NCI-H2029 (cell line): ENCODE results near the gene HRAS.

Experiments used
- DNase-seq: peaks from one replicate; lab custom pipeline; 2025; lab: John Stamatoyannopoulos, UW

The HRAS gene

GRCh38 chr11:507727-508515, 27.5 kb downstream of the HRAS start:
- DNase-seq, result no peak

- DNase-seq, result peak; percentile 90
Measured at GRCh38 chr11:506995-507726, 28.2 kb downstream of the HRAS start, which contains the start of gene RNH1. Gene RNH1 (minus strand): TSS chr11:507242. CDS start chr11:502162, 5,080 bp downstream.

GRCh38 chr11:506238-506994, 29.0 kb downstream of the HRAS start:
- DNase-seq, result peak; percentile 95

- no peak for DNase-seq
Measured at GRCh38 chr11:504994-505344, 30.4 kb downstream of the HRAS start.

- DNase-seq, result no peak
Measured at GRCh38 chr11:504053-504993, 31.1 kb downstream of the HRAS start.

- DNase-seq, result no peak
Measured at GRCh38 chr11:503179-503981, 32.0 kb downstream of the HRAS start.

- DNase-seq, result no peak
Measured at GRCh38 chr11:502288-503178, 32.8 kb downstream of the HRAS start.

- DNase-seq, result no peak
Measured at GRCh38 chr11:501683-502287, 33.6 kb downstream of the HRAS start.

GRCh38 chr11:501001-501682, 34.2 kb downstream of the HRAS start:
- no peak for DNase-seq

- no peak for DNase-seq
Measured at GRCh38 chr11:499201-500076, 35.9 kb downstream of the HRAS start.

GRCh38 chr11:498297-499181, 36.8 kb downstream of the HRAS start:
- DNase-seq, result no peak

- no peak for DNase-seq
Measured at GRCh38 chr11:497565-498296, 37.6 kb downstream of the HRAS start.

GRCh38 chr11:496834-497564, 38.4 kb downstream of the HRAS start:
- no peak for DNase-seq

- no peak for DNase-seq
Measured at GRCh38 chr11:495537-495931, 39.8 kb downstream of the HRAS start.
